Raji (cell line): Measurements from ENCODE around the gene CD19.

Experiments used
- POLR2A ChIP-seq: IDR thresholded peaks from 2 replicates; pipeline ENCODE4 v1.6.1; 2011; ENCODE audit warnings: low read depth, low read length, control low read depth; ENCODE audit not compliant: insufficient read depth

CD19 gene

DNA sequence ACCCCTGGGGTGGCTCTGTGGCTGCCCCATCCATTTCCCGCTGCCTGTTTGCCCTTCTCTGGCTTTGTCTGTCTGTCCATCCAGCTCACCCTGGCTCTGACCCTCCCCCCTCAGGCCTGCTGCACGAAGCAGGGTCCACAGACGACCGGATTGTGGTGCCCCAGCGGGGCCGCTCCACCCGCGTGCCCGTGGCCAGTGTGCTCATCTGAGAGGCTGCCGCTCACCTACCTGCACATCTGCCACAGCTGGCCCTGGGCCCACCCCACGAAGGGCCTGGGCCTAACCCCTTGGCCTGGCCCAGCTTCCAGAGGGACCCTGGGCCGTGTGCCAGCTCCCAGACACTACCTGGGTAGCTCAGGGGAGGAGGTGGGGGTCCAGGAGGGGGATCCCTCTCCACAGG, 52.3 kb downstream of the CD19 start:
- TF ChIP-seq POLR2A: no peak

DNA sequence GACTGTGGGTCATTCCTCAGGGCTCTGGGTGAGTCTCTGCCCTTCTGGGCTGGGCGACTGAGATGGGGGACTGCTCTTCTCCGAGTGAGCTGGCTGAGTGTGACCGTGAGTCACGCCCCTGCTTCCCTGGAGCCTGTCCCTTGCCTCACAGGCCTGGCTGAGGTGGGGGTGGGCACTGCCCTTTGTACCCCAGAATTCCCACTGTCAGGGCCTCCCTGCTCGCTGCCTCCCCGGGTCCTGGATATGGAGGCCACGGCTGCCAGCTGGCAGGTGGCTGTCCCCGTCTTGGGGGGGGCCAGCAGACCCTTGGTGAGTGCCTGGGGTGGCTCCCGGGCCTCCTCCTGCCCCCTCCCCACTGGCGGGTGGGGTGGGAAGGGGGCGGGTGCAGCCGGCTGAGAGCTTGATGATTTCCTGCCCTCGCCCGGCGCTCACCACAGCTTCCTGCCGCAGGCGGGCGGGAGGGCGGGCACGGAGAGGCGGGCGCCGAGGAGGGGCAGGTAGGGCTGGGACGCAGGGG, 52.9 kb downstream of the CD19 start, which contains the start of gene LAT:
TSS of gene LAT (plus strand) at position 434 of the 517 bp plus-strand sequence. CDS start 366 bp downstream, outside the sequence.
- no peak for TF ChIP-seq POLR2A

DNA sequence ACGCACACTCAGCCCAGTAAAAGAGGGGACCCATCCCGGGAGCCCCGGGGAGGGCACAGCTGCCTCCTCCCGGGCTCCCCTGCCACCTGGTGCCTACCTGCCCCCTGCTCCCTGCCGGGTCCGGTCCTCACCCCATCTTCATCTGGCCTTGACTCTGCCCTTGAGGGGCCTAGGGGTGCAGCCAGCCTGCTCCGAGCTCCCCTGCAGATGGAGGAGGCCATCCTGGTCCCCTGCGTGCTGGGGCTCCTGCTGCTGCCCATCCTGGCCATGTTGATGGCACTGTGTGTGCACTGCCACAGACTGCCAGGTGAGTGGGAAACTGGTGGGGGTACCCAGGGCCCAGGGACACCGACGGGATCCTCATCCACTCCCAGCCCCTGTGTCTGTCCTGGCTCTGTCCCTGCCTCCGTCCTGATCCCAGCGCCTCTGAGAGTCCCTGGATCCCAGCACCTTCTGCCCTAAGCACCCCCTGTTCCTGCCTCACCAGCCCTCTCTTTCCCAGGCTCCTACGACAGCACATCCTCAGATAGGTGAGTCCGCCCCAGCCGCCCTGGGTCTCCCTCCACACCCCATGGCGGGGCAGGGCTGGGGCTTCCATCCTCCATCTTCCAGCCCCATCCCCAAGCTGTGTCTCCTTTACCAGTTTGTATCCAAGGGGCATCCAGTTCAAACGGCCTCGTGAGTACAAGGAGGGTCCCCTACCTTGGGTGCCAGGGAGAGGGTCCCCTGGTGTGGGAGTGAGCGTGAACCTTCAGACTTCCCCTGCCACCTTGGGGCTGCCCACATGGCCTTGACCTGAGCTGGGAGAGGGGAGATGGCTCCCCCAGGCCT, 53.7 kb downstream of the CD19 start:
- no peak for TF ChIP-seq POLR2A

DNA sequence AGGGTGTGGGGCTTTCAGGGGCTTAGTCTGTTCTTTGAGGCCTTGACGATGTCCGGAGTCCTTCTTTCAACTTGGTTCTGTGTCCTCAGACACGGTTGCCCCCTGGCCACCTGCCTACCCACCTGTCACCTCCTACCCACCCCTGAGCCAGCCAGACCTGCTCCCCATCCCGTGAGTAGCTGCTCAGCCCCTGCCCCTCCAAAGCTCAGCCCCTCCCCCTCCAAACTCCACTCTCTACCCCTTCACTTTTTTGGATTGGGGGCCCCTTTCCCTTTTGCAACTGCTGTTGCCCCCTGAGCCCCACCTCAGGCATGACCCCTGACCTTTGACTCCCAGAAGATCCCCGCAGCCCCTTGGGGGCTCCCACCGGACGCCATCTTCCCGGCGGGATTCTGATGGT, 54.3 kb downstream of the CD19 start:
- TF ChIP-seq POLR2A: no peak

DNA sequence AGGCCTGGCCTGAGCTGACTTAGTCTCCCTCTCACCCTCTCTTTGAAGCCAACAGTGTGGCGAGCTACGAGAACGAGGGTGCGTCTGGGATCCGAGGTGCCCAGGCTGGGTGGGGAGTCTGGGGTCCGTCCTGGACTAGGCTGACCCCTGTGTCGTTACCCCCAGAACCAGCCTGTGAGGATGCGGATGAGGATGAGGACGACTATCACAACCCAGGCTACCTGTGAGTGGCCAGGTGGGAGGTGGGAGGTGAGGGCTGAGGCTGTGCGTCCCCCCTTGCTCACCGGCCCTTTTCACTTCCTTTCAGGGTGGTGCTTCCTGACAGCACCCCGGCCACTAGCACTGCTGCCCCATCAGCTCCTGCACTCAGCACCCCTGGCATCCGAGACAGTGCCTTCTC, 54.7 kb downstream of the CD19 start:
- TF ChIP-seq POLR2A: no peak

DNA sequence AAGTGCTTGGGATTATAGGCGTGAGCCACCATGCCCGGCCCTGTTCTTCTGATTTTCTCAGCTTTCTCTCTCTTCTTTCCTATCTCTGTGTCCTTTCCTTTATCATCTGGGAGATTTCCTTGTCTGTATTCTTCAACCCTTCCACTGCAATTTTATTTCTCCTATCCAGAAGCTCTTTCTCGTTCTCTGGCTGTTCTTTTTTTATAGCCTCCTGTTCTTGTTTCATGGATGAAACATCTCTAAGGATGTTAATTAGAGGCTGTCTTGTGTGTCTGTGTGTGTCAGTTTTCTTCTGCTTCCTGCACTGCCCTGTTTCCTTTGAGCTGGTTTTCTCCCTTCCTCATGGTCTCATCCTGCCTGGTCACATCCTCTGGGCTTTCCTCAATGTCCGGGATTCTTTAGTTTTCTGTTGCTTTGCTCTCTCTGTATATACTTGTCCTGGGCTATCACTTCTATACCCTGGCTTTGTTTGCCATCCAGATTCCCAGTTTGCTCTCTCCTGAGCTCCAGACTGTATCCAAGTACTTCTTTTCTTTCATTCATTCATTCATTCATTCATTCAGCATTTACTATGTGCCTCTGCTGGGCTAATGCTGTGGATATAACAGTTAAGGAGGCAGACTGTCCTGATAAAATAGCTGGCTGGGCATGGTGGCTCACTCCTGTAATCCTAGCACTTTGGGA, 55.5 kb downstream of the CD19 start:
- no peak for TF ChIP-seq POLR2A
